NB4 (cell line): ENCODE results near the gene VMO1.

Experiments
- CTCF ChIP-seq: IDR thresholded peaks from one replicate; pipeline ENCODE4 v1.5.1; 2012; ENCODE audit warnings: low read depth, low read length
- POLR2A ChIP-seq: IDR thresholded peaks from 2 replicates; pipeline ENCODE4 v1.6.1; 2011; ENCODE audit warnings: mild to moderate bottlenecking; ENCODE audit not compliant: insufficient read length; ENCODE audit errors: extremely low read depth
- TF ChIP-seq, protein P1 (sequence below): IDR thresholded peaks from 2 replicates; pipeline ENCODE4 v1.6.1; 2011; ENCODE audit warnings: low read depth, low read length

- no peak for TF ChIP-seq POLR2A
- TF ChIP-seq, protein P1, sequence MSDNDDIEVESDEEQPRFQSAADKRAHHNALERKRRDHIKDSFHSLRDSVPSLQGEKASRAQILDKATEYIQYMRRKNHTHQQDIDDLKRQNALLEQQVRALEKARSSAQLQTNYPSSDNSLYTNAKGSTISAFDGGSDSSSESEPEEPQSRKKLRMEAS: no peak
- no peak for TF ChIP-seq CTCF
These were observed 656 bp downstream of the VMO1 start for GRCh38 chr17:4785311-4786105.
